K562 (cell line): Measurements from ENCODE around the gene PDHX. TPM values are rescaled to one million over a fixed set of nuclear protein-coding genes. Genes with fewer than 3 reads are reported as not detected.
A peak's percentile ranks its signal among the peaks of the same experiment; 100 is the strongest.

ENCODE experiments used
- JUNB ChIP-seq: fragments of 450-650 bp; formaldehyde crosslinking; conservative IDR thresholded peaks from 2 replicates; pipeline ENCODE4 v1.4.0; 2020; ENCODE audit warnings: mild to moderate bottlenecking
- KLF16 ChIP-seq: IDR thresholded peaks from 2 replicates; pipeline ENCODE4 v1.6.1; 2016; ENCODE audit warnings: antibody characterized with exemption
- NR2C1 ChIP-seq, 2 experiments: fragments of 450-650 bp; IDR thresholded peaks; 2 replicates each; pipeline ENCODE4 v1.6.1; 2017; ENCODE audit warnings: mild to moderate bottlenecking in 2 of 2, antibody characterized with exemption in 1 of 2, inconsistent platforms in 1 of 2, missing compliant biosample characterization in 1 of 2, missing genetic modification characterization in 1 of 2
- NR4A1 ChIP-seq, 2 experiments: fragments of 250-450 bp in 1 of 2; fragments of 450-650 bp in 1 of 2; sonication (Bioruptor Pico) in 1 of 2; IDR thresholded peaks; 2 replicates each; pipeline versions ENCODE4 v1.4.0 to v1.6.1; 2016 to 2020; ENCODE audit warnings: mild to moderate bottlenecking in 2 of 2, missing compliant biosample characterization in 1 of 2, missing genetic modification characterization in 1 of 2, moderate library complexity in 1 of 2
- POLR2AphosphoS5 ChIP-seq: IDR thresholded peaks from 2 replicates; pipeline ENCODE4 v1.6.1; 2011; ENCODE audit warnings: mild to moderate bottlenecking, low read depth, low read length, moderate library complexity; ENCODE audit not compliant: control insufficient read depth, insufficient read depth
- SMAD3 ChIP-seq: fragments of 450-650 bp; formaldehyde crosslinking; conservative IDR thresholded peaks from 2 replicates; pipeline ENCODE4 v1.4.0; 2020; ENCODE audit warnings: mild to moderate bottlenecking
- ZNF143 ChIP-seq: sonication (generic); formaldehyde crosslinking; IDR thresholded peaks from 2 replicates; pipeline ENCODE4 v1.9.0; 2022; ENCODE audit warnings: mild to moderate bottlenecking, missing genetic modification reagents
- ZNF408 ChIP-seq: fragments of 250-450 bp; sonication (Bioruptor Pico); IDR thresholded peaks from 2 replicates; pipeline ENCODE4 v1.4.0; 2020; ENCODE audit warnings: low read depth, mild to moderate bottlenecking, moderate library complexity
- ZNF583 ChIP-seq: fragments of 250-450 bp; sonication (Bioruptor Pico); IDR thresholded peaks from 2 replicates; pipeline ENCODE4 v1.4.0; 2020
- polyA plus RNA-seq, 8 experiments: library from polyadenylated mRNA; depleted of rRNA in 4 of 8; stranded (reverse) in 5 of 8; unstranded in 3 of 8; fragments of >200 nt; fragmentation: Nextera tagmentation in 2 of 8; fragmentation: Illumina TruSeq in 1 of 8; extraction: Ambion mirVana in 2 of 8; extraction: Trizol in 1 of 8; gene quantifications; 2 replicates each; pipeline versions ENCODE4 v1.2.1 to v1.2.3, GENCODE V29; 2011 to 2014; ENCODE audit warnings: inconsistent platforms in 1 of 8, missing spikeins in 1 of 8
- total RNA-seq, 7 experiments: library from RNA; depleted of rRNA in 6 of 7; stranded (reverse); fragments of >200 nt in 6 of 7; fragmentation: Illumina TruSeq in 2 of 7; extraction: Trizol in 2 of 7; gene quantifications; 2 replicates each; pipeline versions ENCODE4 v1.2.1 to v1.2.3, GENCODE V29; 2011 to 2021; ENCODE audit warnings: low replicate concordance in 1 of 7
- TF ChIP-seq, protein P1 (sequence below): fragments of 200-400 bp; formaldehyde crosslinking; IDR thresholded peaks from 2 replicates; pipeline ENCODE4 v1.6.1; 2017; ENCODE audit warnings: mild to moderate bottlenecking, low read depth, low read length, moderate library complexity
- TF ChIP-seq, protein P2 (sequence below): fragments of 250-450 bp; sonication (Bioruptor Pico); IDR thresholded peaks from 2 replicates; pipeline ENCODE4 v1.4.0; 2020; ENCODE audit warnings: borderline replicate concordance
- TF ChIP-seq, protein P3 (sequence below): fragments of 450-650 bp; IDR thresholded peaks from 2 replicates; pipeline ENCODE4 v1.6.1; 2016
- TF ChIP-seq, protein P4 (sequence below): sonication (generic); formaldehyde crosslinking; IDR thresholded peaks from 2 replicates; pipeline ENCODE4 v1.8.0; 2022; ENCODE audit warnings: mild to moderate bottlenecking, missing genetic modification reagents
- TF ChIP-seq, protein P5 (sequence below): fragments of 250-450 bp; sonication (Bioruptor Pico); IDR thresholded peaks from 2 replicates; pipeline ENCODE4 v1.8.0; 2022; ENCODE audit warnings: moderate library complexity, mild to moderate bottlenecking, inconsistent platforms
- TF ChIP-seq, protein P6 (sequence below): fragments of 250-450 bp; sonication (Bioruptor Pico); IDR thresholded peaks from 2 replicates; pipeline ENCODE4 v1.8.0; 2021; ENCODE audit warnings: borderline replicate concordance, mild to moderate bottlenecking, moderate library complexity; ENCODE audit not compliant: poor library complexity, severe bottlenecking
- TF ChIP-seq, protein P7 (sequence below): fragments of 200-800 bp; sonication (Bioruptor generic); IDR thresholded peaks from 2 replicates; pipeline ENCODE4 v1.6.1; 2017; ENCODE audit warnings: missing genetic modification characterization, missing compliant biosample characterization

Gene PDHX
- total and polyA plus RNA-seq, 9 of the 15 experiments (the other 6 are each of a cell fraction or from before 2014, with no cell fraction given), result 20.8 to 43.5 (median 31.2) TPM

DNA sequence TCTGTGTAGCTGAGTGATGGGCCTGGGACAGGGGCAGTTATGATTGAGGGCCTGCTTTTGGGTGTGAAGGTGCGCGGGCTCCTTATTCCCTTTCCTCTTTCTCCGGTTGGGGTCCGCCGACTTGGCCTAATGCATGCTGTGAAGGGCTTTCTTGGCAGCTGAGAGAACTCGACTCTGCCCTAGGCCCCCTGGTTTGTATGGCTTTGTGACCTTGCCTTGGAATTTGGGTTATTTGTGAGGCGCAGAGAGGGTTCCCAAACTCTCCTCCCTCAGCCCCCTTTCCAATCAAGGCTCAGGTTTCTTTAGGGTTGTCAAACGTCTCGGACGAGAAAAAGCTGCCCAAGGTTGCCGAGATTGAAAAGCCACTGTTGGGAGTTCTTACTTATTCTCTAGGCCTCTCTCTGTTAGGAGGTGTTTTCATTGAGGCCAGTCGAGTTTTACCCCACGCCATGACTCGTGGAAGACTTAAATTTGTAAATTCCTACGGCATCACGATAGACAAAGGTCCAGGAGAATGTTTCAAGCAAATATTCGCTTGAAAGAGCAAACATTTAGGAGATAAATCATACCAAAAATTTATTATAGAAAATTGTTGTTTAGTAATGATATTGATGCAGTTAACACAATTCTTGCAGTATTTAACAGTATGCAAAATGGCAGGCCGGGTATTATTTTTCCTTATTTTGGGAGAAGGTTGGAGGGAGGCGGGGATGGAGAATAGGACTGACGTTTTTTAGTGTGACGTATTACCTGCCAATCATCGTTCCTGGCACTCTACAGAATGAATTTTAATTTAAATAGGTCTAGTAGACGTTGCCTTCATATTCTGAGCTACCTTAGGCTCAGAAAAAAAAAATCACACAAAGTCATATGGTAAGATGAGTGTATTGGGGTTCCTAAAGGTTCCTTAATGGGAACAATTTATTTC lies 689 bp downstream of the PDHX start (continued):
- TF ChIP-seq, protein P1, sequence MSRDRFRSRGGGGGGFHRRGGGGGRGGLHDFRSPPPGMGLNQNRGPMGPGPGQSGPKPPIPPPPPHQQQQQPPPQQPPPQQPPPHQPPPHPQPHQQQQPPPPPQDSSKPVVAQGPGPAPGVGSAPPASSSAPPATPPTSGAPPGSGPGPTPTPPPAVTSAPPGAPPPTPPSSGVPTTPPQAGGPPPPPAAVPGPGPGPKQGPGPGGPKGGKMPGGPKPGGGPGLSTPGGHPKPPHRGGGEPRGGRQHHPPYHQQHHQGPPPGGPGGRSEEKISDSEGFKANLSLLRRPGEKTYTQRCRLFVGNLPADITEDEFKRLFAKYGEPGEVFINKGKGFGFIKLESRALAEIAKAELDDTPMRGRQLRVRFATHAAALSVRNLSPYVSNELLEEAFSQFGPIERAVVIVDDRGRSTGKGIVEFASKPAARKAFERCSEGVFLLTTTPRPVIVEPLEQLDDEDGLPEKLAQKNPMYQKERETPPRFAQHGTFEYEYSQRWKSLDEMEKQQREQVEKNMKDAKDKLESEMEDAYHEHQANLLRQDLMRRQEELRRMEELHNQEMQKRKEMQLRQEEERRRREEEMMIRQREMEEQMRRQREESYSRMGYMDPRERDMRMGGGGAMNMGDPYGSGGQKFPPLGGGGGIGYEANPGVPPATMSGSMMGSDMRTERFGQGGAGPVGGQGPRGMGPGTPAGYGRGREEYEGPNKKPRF, result no peak
- TF ChIP-seq NR4A1 (CRISPR knock-in tag; IDR thresholded peaks at IDR 0.05), result no peak
- no peak for TF ChIP-seq NR4A1 (tag; IDR thresholded peaks at IDR 0.05)
- no peak for TF ChIP-seq NR2C1 (IDR thresholded peaks at IDR 0.05)
- TF ChIP-seq NR2C1 (tag; IDR thresholded peaks at IDR 0.05), result no peak
- TF ChIP-seq ZNF143 (CRISPR knock-in tag), result no peak
- TF ChIP-seq, protein P2, sequence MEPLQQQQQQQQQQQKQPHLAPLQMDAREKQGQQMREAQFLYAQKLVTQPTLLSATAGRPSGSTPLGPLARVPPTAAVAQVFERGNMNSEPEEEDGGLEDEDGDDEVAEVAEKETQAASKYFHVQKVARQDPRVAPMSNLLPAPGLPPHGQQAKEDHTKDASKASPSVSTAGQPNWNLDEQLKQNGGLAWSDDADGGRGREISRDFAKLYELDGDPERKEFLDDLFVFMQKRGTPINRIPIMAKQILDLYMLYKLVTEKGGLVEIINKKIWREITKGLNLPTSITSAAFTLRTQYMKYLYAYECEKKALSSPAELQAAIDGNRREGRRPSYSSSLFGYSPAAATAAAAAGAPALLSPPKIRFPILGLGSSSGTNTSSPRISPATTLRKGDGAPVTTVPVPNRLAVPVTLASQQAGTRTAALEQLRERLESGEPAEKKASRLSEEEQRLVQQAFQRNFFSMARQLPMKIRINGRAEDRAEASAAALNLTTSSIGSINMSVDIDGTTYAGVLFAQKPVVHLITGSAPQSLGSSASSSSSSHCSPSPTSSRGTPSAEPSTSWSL (CRISPR knock-in tag), result no peak
- TF ChIP-seq KLF16, result no peak
- TF ChIP-seq, protein P3, sequence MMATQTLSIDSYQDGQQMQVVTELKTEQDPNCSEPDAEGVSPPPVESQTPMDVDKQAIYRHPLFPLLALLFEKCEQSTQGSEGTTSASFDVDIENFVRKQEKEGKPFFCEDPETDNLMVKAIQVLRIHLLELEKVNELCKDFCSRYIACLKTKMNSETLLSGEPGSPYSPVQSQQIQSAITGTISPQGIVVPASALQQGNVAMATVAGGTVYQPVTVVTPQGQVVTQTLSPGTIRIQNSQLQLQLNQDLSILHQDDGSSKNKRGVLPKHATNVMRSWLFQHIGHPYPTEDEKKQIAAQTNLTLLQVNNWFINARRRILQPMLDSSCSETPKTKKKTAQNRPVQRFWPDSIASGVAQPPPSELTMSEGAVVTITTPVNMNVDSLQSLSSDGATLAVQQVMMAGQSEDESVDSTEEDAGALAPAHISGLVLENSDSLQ, result peak; percentile 96
- no peak for TF ChIP-seq SMAD3 (CRISPR knock-in tag)
- TF ChIP-seq, protein P4, sequence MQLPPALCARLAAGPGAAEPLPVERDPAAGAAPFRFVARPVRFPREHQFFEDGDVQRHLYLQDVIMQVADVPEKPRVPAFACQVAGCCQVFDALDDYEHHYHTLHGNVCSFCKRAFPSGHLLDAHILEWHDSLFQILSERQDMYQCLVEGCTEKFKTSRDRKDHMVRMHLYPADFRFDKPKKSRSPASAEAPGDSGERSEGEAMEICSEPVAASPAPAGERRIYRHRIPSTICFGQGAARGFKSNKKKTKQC, result no peak
- no peak for TF ChIP-seq ZNF583 (CRISPR knock-in tag)
- TF ChIP-seq JUNB (CRISPR knock-in tag), result no peak
- TF ChIP-seq, protein P5, sequence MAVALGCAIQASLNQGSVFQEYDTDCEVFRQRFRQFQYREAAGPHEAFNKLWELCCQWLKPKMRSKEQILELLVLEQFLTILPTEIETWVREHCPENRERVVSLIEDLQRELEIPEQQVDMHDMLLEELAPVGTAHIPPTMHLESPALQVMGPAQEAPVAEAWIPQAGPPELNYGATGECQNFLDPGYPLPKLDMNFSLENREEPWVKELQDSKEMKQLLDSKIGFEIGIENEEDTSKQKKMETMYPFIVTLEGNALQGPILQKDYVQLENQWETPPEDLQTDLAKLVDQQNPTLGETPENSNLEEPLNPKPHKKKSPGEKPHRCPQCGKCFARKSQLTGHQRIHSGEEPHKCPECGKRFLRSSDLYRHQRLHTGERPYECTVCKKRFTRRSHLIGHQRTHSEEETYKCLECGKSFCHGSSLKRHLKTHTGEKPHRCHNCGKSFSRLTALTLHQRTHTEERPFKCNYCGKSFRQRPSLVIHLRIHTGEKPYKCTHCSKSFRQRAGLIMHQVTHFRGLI (CRISPR knock-in tag), result no peak
- no peak for TF ChIP-seq ZNF408 (CRISPR knock-in tag)
- no peak for TF ChIP-seq POLR2AphosphoS5
- TF ChIP-seq, protein P6, sequence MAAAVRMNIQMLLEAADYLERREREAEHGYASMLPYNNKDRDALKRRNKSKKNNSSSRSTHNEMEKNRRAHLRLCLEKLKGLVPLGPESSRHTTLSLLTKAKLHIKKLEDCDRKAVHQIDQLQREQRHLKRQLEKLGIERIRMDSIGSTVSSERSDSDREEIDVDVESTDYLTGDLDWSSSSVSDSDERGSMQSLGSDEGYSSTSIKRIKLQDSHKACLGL, result no peak
- TF ChIP-seq, protein P7, sequence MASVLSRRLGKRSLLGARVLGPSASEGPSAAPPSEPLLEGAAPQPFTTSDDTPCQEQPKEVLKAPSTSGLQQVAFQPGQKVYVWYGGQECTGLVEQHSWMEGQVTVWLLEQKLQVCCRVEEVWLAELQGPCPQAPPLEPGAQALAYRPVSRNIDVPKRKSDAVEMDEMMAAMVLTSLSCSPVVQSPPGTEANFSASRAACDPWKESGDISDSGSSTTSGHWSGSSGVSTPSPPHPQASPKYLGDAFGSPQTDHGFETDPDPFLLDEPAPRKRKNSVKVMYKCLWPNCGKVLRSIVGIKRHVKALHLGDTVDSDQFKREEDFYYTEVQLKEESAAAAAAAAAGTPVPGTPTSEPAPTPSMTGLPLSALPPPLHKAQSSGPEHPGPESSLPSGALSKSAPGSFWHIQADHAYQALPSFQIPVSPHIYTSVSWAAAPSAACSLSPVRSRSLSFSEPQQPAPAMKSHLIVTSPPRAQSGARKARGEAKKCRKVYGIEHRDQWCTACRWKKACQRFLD (CRISPR knock-in tag), result no peak
